ENCODE results near the gene FAM47B. TPM values are rescaled to one million over a fixed set of nuclear protein-coding genes. Genes with fewer than 3 reads are reported as not detected.

The FAM47B gene
- total RNA-seq, 1 donor, result not detected

GRCh38 chrX:34918091-34918736 is 24.4 kb upstream of the FAM47B start:
- Histone ChIP-seq H3K9me3 (ENCODE audit: low read depth, low read length) (no peaks in the 10 kb centered on the region), H3K27me3 (ENCODE audit: insufficient read depth, low read length) (no peaks in the 10 kb centered on the region), H3K4me2 (ENCODE audit: insufficient read depth, low read length) (peak overlapping the region; percentile 48), H2AFZ (ENCODE audit: low read length) (no peak overlapping the region), H3K4me1 (ENCODE audit: insufficient read depth, low read length) (peaks cover 12% of the 10 kb centered on the region), H3K36me3 (ENCODE audit: insufficient read depth, low read length) (no peaks in the 10 kb centered on the region), H4K20me1 (ENCODE audit: insufficient read depth, low read length) (no peaks in the 10 kb centered on the region), H3K4me3 (ENCODE audit: insufficient read depth, low read length) (no peak overlapping the region), H3K27ac (ENCODE audit: low read depth, low read length) (peak overlapping the region; percentile 22), H3K79me2 (ENCODE audit: insufficient read depth, low read length) (no peaks in the 10 kb centered on the region)
- TF ChIP-seq CTCF (IDR thresholded peaks at IDR 0.05; ENCODE audit: extremely low read depth, low read depth, low read length), result no peak
- DNase-seq (ENCODE audit: insufficient read length, low spot score, missing footprints), result no peak

GRCh38 chrX:34918856-34919255 is 23.7 kb upstream of the FAM47B start:
- Histone ChIP-seq H3K27me3 (ENCODE audit: insufficient read depth, low read length) (no peaks in the 10 kb centered on the region), H3K4me3 (ENCODE audit: insufficient read depth, low read length) (no peak overlapping the region), H3K79me2 (ENCODE audit: insufficient read depth, low read length) (no peaks in the 10 kb centered on the region), H3K4me1 (ENCODE audit: insufficient read depth, low read length) (peaks cover 12% of the 10 kb centered on the region), H2AFZ (ENCODE audit: low read length) (no peak overlapping the region), H3K9me3 (ENCODE audit: low read depth, low read length) (no peaks in the 10 kb centered on the region), H3K4me2 (ENCODE audit: insufficient read depth, low read length) (peak overlapping the region; percentile 48), H3K36me3 (ENCODE audit: insufficient read depth, low read length) (no peaks in the 10 kb centered on the region), H4K20me1 (ENCODE audit: insufficient read depth, low read length) (no peaks in the 10 kb centered on the region), H3K27ac (ENCODE audit: low read depth, low read length) (peak overlapping the region; percentile 22)
- peak; percentile 42 for TF ChIP-seq CTCF (IDR thresholded peaks at IDR 0.05; ENCODE audit: extremely low read depth, low read depth, low read length)
- DNase-seq (ENCODE audit: insufficient read length, low spot score, missing footprints), result no peak

GRCh38 chrX:34927866-34928265 is 14.7 kb upstream of the FAM47B start:
- Histone ChIP-seq H3K4me1 (ENCODE audit: insufficient read depth, low read length) (no peaks in the 10 kb centered on the region), H4K20me1 (ENCODE audit: insufficient read depth, low read length) (no peaks in the 10 kb centered on the region), H3K36me3 (ENCODE audit: insufficient read depth, low read length) (no peaks in the 10 kb centered on the region), H2AFZ (ENCODE audit: low read length) (no peak overlapping the region), H3K9me3 (ENCODE audit: low read depth, low read length) (no peaks in the 10 kb centered on the region), H3K79me2 (ENCODE audit: insufficient read depth, low read length) (no peaks in the 10 kb centered on the region), H3K27me3 (ENCODE audit: insufficient read depth, low read length) (no peaks in the 10 kb centered on the region), H3K4me3 (ENCODE audit: insufficient read depth, low read length) (no peak overlapping the region), H3K4me2 (ENCODE audit: insufficient read depth, low read length) (no peak overlapping the region), H3K27ac (ENCODE audit: low read depth, low read length) (no peak overlapping the region)
- no peak for DNase-seq (ENCODE audit: insufficient read length, low spot score, missing footprints)
- TF ChIP-seq CTCF (IDR thresholded peaks at IDR 0.05; ENCODE audit: extremely low read depth, low read depth, low read length), result no peak

- no peak for TF ChIP-seq CTCF (IDR thresholded peaks at IDR 0.05; ENCODE audit: extremely low read depth, low read depth, low read length)
- no peak overlapping the region for H2AFZ ChIP-seq (ENCODE audit: low read length)
- H3K36me3 ChIP-seq (ENCODE audit: insufficient read depth, low read length), result no peaks in the 10 kb centered on the region
- no peaks in the 10 kb centered on the region for H3K79me2 ChIP-seq (ENCODE audit: insufficient read depth, low read length)
- H3K4me3 ChIP-seq (ENCODE audit: insufficient read depth, low read length), result no peak overlapping the region
- H3K4me2 ChIP-seq (ENCODE audit: insufficient read depth, low read length), result no peak overlapping the region
- H3K4me1 ChIP-seq (ENCODE audit: insufficient read depth, low read length), result no peaks in the 10 kb centered on the region
- no peak for DNase-seq (ENCODE audit: insufficient read length, low spot score, missing footprints)
- H3K9me3 ChIP-seq (ENCODE audit: low read depth, low read length), result no peaks in the 10 kb centered on the region
- no peaks in the 10 kb centered on the region for H3K27me3 ChIP-seq (ENCODE audit: insufficient read depth, low read length)
- no peaks in the 10 kb centered on the region for H4K20me1 ChIP-seq (ENCODE audit: insufficient read depth, low read length)
- H3K27ac ChIP-seq (ENCODE audit: low read depth, low read length), result no peak overlapping the region
Measured at GRCh38 chrX:34943235-34943634, 639 bp downstream of the FAM47B start.

All from osteoblast (primary cell).